Stimulated activated CD8-positive, alpha-beta memory T cell treated with anti-CD3 and anti-CD28 coated beads, Interleukin-4, amount 100 ng/mL, for 1 hour (primary cell): ENCODE results near the gene ACOXL.

Experiments
- DNase-seq, 2 donors: peaks; one replicate each; pipeline ENCODE4 v3.0.0-alpha.2; 2020; ENCODE audit warnings: low read depth in 2 of 2, low spot score in 1 of 2

ACOXL gene

DNA sequence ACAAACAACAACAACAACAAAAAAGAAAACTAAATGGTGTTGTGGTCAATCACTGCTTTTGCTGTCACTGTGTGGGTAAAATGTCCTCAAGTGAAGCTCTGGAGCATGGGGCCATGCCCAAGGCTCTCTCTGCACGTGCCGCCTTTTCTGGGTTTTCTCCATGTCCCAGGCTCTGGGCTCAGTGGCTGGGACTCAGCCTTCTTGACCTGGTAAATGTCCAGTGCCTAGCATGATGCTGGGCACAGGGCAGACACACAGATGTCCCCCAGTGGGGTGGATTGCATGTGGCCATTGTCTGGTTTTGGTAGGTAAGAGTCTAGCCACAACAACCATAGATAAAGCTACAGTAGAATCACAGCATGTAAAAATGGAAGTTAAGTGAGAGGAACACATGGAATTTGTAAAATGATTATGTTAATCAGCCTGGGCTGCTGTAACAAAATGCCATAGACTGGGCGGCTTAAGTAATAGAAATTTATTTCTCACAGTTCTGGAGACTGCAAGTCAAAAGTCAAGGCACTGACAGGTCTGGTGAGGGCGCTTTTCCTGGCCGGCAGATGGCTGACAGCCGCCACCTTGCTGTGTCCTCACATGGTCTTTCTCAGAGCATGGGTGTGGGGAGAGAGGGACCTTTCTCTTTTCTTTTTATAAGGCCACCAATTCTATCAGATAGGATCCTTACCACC is 174.4 kb downstream of the ACOXL start:
- DNase-seq, result no peak

DNA sequence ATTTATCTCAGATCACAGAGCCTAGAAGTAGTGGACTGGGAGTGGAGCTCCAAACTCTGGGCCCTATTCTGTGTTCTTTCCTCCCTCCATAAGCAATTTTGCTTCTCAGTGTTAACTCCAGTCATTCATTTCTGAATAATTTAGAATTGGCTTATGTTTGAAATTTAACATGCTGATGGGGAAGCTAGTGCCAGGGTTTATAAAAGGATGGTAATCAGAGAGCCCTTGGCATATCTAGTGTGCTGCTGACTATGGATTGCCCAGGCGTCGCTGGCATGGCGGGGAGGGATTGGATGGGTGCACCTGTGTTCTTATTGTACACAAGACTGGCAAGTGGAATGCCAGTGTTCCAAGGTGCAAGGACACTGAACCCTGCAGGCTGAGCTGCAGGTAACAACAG is 177.1 kb downstream of the ACOXL start:
- DNase-seq, result no peak

DNA sequence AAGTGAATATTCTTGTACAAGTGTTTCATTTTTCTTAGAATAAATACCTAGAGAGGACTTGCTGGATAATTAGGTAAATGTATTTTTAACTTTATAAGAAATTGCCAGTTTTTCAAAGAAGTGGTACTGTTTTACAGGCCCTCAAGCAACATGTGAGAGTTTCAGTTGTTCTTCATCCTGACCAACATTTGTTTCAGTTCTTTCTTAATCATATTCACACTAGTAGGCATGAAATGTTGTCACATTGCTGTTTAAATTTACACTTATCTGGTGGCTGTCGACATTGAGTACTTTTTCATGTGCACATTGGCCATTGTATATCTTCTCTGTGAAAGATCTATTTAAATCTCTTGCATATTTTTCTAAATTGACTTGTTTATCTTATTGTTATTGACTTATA is 178.1 kb downstream of the ACOXL start:
- DNase-seq, result no peak

DNA sequence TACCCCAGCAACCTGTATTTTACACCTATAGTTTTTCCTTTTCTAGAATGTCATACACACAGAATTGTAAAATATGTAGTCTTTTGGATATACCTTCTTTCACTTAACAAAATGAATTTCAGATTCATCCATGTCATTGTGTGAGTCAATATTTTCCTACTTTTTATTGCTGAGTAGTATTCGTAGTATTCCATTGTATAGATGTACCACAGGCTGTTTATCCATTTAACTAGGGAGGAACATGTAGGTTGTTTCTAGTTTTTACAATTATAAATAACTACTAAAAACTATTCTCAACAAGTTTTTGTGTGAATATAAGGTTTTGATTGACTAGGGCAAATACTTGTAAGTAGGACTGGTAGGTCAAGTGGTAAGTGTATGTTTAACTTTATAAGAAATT is 187.4 kb downstream of the ACOXL start:
- no peak for DNase-seq

DNA sequence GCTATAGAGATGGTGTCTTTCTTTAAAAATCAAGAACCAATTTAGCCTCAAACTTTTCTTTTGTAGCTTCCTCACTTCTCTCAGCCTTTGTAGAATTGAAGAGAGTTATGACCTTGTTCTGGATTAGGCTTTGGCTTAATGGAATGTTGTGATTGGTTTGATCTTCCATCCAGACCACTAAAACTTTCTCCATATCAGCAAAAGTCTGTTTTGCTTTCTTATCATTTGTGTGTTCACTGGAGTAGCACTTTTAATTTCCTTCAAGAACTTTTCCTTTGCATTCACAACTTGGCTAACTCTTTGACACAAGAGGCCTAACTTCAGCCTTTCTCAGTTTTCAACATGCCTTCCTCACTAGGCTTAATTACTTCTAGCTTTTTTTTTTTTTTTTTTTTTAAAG is 193.1 kb downstream of the ACOXL start:
- no peak for DNase-seq

DNA sequence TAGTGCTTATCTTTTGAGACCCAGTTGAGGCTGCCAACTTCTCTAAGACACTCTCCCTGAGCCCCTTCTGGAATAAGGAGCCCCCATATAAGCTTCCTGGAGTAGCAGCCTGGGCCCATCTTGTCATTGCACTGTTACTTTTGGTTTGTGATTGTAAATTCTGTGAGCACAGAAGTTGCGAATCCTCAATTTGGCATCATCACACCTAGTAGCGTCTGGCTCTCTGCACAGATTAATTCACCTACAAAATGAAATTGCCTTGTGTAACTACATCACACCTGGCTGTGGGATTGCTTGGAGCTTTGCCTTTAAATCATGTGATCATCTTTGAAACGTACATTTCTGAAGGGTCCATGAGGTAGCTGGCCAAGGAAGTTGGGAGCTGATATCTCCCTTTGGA is 195.2 kb downstream of the ACOXL start:
- DNase-seq, result no peak

DNA sequence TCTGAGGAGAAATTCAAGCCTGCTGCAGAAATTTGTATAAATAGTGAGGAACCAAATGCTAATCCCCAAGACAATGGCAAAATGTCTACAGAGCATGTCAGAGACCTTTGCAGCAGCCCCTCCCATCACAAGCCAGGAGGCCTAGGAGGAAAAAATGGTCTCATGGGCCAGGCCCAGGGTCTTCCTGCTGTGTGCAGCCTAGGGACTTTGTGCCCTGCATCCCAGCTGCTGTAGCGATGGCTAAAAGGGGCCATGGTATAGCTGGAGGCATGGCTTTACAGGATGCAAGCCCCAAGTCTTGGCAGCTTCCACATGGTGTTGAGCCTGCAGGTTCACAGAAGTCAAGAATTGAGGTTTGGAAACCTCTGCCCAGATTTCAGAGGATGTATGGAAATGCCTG is 197.2 kb downstream of the ACOXL start:
- DNase-seq, result no peak

DNA sequence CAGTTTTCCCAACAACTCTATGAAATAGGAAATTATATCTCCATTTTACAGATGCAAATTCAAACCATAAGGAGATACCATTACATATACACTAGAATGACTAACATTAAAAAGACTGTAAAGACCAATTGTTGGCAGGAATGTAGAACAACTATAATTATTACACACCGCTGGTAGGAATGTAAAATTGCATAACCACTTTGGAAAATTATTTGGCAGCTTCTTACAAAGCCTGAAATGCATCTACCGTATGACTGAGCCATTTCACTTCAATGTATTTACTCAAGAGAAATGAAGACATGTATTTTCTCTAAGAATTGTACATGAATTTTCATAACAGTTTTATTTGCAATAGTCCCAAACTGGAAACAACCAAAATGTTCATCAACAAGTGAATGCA is 199.3 kb downstream of the ACOXL start:
- no peak for DNase-seq

DNA sequence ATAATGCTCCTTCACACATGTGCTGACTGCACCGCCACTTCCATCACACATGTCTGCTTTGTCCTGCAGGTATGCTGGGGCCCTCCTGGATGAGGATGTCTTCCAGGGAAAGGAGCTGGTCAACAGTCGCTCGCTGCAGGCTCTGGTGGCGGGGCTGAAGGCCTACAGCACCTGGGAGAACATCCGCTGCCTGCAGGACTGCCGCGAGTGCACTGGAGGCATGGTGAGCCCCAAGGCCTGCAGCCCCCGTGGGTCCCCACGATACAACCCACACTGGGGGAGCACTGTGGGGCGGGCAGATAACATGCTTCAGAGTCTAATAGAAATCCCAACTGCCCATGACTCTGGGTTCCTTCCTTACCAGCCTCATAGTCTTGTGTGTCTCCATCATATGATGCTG is 201.0 kb downstream of the ACOXL start:
- DNase-seq, result no peak

DNA sequence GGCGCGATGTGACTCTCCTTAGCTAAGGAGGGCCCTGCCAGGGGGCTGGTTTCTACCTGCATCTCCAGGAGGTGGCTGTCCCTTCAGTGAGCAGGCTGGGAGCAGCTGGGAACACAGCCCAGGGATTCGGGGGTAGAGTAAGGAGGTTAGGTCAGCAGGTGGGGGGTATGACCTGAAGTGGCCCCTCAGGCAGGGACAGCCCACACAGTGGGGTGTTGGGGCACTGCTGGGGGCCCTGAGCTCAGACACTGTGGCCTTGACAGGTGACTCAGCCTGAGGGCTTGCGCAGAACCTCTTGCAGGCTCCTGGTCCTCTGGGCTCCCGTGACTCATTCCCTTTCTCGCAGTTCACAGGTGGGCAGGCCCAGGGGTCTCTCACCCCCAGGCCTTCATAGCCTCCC is 202.6 kb downstream of the ACOXL start:
- no peak for DNase-seq

DNA sequence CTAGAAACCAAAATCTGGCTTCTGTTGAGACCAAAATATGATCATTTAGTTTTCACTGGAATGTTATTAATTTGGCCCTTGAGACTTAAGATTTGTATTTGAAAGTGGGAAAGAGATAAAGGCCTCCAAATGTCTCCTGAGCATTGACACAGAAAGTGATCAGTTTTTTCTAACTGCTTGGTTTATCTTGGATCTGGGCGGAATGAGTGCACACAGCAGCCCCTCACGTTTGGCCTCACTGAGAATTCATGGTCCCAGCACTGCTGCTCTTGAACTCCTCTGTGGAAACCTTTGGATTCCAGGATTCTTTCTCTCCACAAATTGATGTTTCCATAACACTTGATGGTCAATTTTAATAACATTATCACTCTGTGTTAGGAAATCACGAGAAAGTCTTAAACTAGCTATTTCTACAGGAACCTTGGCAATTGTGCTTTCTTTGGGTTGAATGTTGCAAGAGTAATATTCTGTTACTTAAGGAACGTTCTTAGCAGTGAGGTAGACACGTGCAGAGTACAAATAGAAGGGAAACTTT is 208.1 kb downstream of the ACOXL start:
- DNase-seq, result no peak

DNA sequence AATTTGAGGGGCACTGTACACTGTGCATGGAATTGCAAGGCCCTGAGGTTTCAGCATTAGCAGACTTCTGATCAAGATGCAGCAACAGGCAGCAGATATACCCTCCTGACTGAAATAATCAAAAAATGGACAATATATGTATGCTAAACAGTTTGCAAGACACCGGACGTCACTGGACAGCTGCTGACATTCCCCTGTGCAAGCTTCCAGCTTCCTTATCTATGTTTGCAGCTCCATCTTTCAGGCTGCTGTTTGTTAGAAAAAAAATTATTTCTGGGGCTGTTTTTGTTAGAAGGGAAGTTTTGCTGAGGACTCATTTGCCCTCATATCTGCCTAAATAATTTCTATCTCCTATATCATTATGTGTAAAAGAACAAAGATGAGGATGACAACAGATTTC is 208.9 kb downstream of the ACOXL start:
- DNase-seq, result no peak

DNA sequence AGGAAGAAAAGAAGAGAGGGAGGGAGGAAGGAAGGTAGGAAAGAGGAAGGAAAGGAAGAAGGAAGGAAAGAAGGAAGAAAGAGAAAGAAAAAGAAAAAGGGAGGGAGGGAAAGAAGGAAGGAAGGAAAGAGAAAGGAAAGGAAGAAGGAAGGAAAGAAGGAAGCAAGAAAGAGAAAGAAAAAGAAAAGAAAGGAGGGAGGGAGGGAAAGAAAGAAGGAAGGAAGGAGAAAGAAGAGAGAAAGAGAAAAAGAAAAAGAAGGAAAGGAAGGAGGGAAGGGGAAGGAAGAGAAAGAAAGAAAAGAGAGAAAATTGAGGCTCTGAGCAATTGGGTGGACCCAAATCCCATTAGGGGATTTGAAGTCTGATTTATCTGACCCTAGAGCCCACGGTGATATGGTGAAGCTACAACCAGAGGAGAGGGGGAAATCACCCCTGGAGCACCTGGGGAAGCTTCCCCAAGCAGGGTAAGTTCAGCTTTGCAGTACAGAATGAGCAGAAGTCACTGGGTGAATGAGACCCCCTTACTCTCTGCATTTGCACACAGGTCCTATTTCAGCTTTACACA is 210.8 kb downstream of the ACOXL start:
- no peak for DNase-seq

DNA sequence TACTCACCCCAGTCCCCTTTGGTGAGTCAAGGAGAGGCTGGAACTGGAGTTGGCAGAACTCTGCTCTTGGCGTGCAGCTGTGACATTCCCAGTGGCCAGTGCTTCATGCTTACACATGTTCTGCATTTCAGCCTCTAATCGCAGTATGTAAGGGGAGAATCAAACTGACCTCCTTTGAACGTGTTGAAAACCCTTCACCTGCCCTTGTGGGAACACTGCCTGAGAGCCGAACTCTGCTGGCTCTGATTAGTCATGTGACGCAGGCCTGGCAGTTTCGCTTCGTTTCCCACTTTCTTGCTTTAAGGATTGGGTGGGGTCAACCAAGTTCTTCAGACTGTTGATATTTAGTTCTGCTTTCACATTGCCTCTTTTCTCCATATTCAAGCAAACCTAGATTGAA is 214.5 kb downstream of the ACOXL start:
- no peak for DNase-seq

DNA sequence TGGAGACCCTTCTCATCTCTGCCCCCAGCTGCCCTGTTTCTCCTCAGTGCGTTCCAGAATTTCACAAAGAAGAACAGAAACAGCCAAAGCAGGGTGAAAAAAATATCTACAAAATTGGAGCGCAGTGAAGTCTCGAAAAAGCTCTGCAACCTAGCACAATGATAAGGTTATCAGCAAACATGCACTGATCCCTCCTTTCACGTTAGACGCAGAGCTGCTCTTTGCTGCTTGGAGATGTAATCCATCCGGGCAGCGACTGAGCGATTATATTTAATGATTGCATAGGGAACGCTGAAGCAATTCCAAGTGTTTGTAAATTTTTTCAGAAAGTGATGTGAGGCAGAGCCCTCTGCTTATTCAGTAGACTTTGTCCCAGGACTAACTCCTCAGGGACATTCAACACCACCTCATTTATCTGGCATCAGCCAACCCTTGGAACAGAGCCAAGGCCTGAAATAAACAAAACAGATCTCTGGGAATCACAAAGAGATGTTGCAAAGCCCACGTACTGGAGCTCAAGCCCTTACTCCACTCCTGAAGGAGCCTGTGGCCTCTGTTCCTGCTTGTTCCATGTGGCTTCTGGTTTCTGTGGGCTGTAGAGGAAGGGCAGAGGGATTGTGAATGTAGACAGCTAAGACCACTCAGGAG is 215.8 kb downstream of the ACOXL start:
- DNase-seq, result no peak

DNA sequence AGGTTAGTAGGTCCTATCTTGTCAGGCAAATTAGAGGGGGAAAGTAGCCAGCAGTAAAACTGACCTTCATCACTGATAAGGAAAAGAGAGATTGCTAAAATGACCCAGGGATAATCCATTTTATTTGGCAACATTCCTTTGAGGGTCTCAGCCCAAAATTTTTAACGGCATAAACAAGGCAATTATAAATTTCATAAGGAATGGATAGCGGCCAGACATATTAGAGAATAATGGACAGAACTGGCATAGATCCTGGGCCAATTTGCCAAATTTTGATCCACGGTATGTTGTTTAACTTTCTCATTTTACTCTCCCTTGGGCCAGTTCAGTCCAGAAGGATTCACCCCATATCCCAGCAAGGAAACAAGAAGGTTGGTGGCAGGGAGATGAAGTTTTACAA is 217.9 kb downstream of the ACOXL start:
- DNase-seq, result no peak

DNA sequence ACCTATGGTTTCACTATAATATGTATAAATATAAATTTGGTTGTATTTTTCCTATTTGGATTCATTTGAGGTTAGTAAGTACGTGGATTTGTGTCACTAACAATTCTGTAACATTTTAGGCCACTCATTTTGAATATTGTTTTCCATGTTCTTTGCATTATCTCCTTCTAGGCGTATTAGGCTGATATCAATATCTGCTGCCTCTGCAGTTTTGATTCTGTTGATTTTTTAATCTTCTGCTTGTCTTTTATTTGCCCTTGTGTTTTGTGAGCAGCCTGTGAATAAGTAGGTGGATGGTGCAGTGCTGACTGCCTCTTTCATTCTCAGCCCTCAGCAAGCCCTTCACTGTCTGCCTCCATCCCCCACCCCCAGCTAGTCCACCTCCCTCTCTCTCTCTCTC is 222.7 kb downstream of the ACOXL start:
- no peak for DNase-seq

DNA sequence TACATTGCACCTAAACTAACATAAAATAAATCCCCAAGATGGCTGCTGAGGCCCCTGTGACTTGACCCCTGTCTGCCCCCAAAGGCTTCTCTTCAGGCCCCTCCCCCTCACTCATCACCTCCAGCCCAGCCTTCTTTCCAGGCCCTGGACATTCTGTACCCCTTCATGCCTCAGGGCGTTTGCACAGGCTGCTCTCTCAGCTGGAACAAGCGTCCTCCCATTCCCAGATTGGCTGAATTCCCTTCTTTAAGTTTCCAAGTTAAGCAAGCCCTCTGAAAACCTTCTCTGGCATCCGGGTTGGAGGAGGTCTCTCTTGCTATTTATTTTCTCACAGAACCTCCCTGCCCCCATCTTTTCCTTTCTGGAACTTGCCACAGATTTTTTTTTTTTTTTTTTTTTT is 223.2 kb downstream of the ACOXL start:
- DNase-seq, result no peak

DNA sequence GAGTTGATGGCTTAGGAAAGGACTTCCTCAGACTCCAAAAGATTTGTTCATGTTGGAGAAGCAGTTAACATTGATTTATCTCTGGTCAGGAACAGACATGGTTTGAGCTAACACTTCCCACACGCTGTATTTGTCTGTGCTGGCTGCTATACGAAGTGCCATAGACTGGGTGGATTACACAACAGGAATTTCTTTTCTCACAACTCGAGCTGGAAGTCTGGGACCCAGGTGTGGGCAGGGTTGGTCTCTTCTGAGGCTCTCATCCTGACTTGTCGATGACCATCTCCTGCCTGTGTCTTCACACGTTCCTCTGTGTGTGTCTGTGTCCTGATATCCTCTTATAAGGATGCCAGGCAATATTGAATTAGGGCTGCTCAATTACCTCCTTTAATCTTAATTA is 224.9 kb downstream of the ACOXL start:
- no peak for DNase-seq

DNA sequence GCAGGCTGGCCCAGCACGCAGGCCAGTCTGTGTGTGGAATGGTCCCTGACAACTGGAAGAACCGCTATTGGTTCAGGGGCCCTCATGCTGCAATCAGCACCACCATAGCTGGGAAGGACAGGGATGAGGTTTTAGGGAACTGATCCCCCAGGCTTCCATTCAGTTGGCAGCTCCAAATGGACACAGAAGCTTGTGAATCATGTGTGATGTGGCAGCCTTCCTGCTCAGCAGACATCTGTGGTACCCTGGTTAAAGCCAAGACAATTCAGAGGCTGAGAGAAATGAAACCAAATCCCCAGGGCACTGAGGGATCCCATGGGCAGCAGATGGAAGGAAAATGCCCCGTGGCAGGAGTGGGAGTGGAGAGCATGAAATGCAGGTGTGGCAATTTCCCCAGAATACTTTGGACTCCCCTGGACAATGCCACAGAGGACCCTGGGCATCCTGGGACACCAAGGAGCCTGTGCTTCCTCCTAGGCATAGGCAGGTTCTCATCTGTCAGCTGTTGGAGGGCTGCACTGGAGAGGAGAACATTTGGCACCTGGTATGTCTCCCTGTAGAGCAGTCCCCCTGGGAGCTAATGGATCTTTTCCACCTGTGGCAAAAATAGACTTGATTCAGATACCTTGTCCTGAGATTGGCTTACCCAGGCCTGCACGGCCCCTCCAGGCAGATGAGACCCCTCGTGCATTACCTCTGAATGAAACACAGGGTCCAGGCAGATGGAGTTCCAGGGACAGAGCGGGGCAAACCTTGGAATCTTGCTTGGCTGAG is 226.2 kb downstream of the ACOXL start:
- no peak for DNase-seq

DNA sequence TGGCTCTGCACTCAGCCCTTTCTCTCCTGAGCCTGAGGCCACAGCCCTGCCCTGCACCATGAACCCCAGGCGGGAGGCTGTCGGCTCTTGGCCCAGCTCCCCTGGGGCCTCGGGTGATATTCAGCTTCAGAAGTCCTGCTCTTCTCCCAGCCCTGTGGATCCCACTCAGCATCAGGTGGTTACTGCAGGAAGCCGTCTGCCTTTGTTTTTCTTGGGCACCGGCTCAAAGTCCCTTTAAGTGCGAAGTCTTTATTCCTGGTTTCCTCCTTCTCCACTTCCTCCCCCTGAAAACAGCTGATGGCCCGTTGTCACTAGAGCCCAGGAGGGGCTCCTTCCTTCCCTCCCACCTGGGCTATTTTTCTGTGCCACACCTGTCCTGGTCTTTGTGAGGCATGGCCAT is 226.8 kb downstream of the ACOXL start:
- DNase-seq, result no peak

DNA sequence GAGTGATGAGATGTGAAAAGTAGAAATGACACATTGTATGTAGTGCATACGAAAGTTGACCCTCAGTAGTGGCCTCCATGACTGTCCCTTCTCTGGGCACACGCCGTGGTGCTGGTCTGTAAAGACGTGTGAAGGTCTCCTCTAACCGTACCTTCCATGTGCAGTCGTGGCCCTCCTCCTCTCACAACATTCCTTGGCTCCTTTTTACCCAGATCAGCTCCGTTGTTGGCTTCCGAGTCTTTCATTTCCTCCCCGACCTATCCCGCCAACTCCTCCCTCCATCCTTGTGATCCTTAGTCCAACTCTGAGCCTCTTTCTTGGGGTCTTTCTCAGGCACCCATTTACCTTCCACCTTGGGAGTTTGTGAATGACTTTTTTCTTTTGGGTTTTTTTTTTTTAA is 227.9 kb downstream of the ACOXL start:
- DNase-seq, result no peak
